GM20000 (cell line): ENCODE results near the gene MORN5.

Source experiments
- DNase-seq: peaks from one replicate; pipeline ENCODE4 v3.0.0; 2012; ENCODE audit warnings: low spot score
- TF ChIP-seq, protein P1 (sequence below): IDR thresholded peaks from 2 replicates; pipeline ENCODE4 v1.5.1; 2012; ENCODE audit warnings: mild to moderate bottlenecking, control low read depth; ENCODE audit errors: extremely low read depth, missing control alignments

MORN5 gene

DNA sequence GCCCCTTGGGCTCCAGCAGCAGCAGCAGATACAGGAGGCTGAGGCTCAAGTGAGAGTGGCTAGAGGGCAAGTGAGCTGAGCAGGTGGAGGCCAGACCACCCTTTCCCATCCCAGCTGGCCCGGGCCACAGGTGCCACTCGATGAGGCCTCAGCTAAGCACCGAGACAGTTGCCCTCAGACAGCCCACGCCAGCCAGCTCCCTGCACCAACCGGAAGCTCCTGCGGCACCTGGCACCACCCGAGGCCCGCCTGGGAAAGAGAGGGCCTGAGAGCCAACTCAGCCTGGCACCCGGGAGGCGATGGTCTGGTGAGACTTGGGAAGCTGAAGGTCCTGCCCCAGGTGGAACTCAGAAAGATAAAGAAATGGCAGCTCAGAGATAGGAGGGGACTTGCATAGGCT lies 38.3 kb upstream of the MORN5 start:
- TF ChIP-seq, protein P1, sequence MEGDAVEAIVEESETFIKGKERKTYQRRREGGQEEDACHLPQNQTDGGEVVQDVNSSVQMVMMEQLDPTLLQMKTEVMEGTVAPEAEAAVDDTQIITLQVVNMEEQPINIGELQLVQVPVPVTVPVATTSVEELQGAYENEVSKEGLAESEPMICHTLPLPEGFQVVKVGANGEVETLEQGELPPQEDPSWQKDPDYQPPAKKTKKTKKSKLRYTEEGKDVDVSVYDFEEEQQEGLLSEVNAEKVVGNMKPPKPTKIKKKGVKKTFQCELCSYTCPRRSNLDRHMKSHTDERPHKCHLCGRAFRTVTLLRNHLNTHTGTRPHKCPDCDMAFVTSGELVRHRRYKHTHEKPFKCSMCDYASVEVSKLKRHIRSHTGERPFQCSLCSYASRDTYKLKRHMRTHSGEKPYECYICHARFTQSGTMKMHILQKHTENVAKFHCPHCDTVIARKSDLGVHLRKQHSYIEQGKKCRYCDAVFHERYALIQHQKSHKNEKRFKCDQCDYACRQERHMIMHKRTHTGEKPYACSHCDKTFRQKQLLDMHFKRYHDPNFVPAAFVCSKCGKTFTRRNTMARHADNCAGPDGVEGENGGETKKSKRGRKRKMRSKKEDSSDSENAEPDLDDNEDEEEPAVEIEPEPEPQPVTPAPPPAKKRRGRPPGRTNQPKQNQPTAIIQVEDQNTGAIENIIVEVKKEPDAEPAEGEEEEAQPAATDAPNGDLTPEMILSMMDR: no peak
- DNase-seq: no peak

DNA sequence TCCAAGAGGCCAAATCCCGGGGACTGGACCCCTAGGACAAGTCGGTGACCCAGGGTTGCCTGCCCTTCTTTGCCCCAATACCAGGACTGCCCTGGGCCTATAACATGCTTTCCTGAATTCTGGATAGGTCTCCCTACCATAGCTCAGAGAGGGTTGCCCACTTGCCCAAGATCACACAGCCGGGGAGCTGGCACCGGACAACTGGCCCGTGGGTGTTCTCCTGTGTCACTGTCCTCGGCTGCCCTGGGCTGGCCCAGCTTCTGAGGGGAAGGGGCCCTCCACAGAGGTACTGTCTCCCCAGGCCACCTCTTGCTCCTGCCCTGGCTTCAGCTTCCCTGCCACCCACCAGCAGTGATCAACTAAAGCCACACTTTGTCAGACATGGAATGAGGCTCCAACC lies 37.8 kb upstream of the MORN5 start:
- DNase-seq: no peak
- TF ChIP-seq, protein P1: no peak

DNA sequence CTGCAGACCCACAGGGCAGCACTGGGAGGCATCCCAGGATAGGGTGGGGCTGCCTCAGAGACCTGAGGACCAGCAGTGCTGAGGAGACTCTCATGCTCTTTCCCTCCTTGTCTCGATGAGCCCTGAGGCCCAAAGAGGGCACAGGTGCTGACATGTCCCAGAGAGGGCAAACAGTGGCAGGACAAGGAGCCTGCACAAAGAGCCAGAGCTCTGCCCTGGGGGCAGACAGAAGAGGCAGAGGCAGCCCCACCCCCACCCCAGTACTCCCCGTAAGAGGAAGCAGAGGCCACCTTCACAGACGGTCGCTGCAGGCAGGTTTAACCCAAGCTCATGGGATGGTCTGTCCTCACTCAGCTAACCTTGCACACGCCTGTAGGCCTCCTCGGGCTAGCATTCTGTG lies 37.2 kb upstream of the MORN5 start:
- TF ChIP-seq, protein P1: no peak
- DNase-seq: no peak

DNA sequence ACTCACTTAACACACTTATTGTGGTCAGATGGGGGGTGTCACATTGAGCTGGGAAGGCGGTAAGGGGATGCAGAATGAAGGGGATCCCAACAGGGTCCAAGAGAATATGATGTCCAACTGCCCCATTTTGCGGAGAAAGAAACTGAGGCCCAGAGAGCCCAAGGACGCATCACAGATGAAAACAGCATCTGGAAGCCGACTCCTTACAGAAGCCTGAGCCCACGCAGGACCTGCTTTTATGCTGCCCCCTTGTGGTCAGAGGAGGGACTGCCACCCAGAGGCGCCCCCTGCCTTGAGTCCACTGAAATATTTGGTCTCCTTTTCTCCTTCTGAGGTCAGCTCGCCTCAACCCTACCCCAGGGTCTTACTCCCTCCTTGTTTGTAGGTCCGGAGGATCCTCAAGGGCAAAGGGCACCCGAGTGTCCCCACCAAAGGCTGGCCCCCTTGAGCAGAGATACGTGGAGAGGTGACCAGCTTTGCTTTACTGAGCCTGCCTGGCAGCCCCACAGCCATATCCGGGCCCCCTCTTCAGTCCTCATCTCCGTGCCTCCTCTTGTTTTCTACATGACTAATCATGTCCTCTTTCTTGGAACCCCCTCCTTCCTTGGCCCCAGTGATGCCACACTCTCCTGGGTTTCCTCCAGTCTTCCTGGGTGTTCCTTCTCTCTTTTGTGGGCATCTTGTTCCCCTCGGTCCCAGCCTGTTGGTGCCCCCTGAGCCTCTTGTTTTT lies 36.6 kb upstream of the MORN5 start:
- TF ChIP-seq, protein P1: peak; percentile 98
- DNase-seq: peak; percentile 85

DNA sequence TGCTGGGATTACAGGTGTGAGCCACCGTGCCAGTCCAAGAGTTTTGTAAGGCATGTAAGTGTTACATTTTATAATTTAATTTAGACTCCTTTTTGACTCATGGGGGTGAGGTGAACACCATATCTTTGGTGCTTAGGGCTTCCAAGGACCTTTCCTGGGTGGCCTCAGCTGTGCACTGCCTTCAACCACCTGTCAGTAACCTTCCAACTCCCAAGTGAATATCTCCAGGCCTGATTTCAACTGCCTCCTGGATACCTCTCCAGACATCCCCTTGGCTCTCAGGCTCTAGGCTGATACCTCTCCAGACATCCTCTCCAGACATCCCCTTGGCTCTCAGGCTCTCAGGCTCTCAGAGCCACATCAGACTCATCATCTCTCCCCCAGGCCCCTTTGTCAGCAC lies 35.7 kb upstream of the MORN5 start:
- TF ChIP-seq, protein P1: no peak

DNA sequence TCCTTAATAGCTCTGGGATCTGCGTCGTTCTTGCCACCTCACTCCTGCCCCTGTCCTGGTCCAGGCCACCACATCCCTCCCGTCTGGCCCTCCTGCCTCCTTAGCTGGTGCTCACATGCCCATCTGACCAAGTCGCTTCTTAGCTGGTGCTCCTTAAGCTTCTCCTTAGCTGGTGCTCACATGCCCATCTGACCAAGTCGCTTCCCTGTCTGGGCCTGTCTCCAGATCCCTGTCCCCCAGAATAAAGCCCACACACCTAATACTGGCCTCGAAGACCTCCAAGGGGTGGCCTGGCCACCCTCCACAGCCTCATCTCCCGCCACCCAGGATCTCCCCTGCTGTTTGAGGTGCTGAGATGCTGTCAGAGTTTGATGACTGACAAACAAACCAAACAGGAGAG lies 35.2 kb upstream of the MORN5 start:
- TF ChIP-seq, protein P1: no peak
- DNase-seq: no peak

More for the DNA sequence above, 35.7 kb upstream of the MORN5 start:
- DNase-seq: no peak

DNA sequence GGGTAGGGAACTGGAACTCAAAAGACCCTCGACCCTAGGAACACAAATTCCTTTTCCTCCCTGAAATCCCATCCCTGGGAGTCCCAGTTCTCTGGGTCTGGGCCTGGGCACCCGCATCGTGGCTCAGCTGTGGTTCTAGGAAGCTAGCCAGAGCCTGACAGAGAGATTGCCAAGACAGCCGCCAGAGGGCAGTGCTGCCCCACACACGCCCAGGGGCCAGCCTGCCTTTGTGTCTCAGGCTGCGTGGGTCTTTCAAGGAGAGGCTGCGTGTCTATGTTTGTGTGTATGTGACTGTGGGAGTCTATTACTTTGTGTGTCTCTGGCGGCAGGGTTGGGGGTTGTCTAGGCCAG lies 34.6 kb upstream of the MORN5 start:
- peak; percentile 90 for DNase-seq
- TF ChIP-seq, protein P1: peak; percentile 87
